Ascending aorta (tissue), 2 donors: ENCODE measurements around the gene DDT. TPM values are rescaled to one million over a fixed set of nuclear protein-coding genes. Genes with fewer than 3 reads are reported as not detected.
"Not testable (repeated sequence)": the region's sequence is repeated elsewhere in the genome, so short reads cannot be mapped to it uniquely, and the experiment has no call there.

Source experiments
- DNase-seq, 2 donors: peaks; one replicate each; pipeline ENCODE4 v3.0.0-alpha.2; 2019; ENCODE audit warnings: low spot score in 2 of 2
- H3K27ac ChIP-seq, 2 donors: fragments of 200-600 bp; sonication (generic); one replicate each; pipeline ENCODE4 v1.5.1; 2016 to 2017; ENCODE audit warnings: mild to moderate bottlenecking in 1 of 2
- H3K27me3 ChIP-seq: fragments of 200-600 bp; sonication (generic); one replicate; pipeline ENCODE4 v1.5.1; 2017
- H3K36me3 ChIP-seq, 2 donors: fragments of 200-600 bp; sonication (generic); one replicate each; pipeline ENCODE4 v1.5.1; 2016
- H3K4me1 ChIP-seq, 2 donors: fragments of 200-600 bp; sonication (generic); one replicate each; pipeline ENCODE4 v1.5.1; 2016 to 2017; ENCODE audit warnings: mild to moderate bottlenecking in 1 of 2
- H3K4me3 ChIP-seq, 2 donors: fragments of 200-600 bp; sonication (generic); one replicate each; pipeline ENCODE4 v1.5.1; 2016 to 2017; ENCODE audit warnings: mild to moderate bottlenecking in 1 of 2
- H3K9me3 ChIP-seq, 2 donors: fragments of 200-600 bp; sonication (generic); one replicate each; pipeline ENCODE4 v1.5.1; 2016
- intact Hi-C: fragments of 100-400 bp; cut with DNase I; formaldehyde crosslinking; loops from one replicate; pipeline ENCODE4 v1.15.1; 2023
- total RNA-seq: library from RNA; depleted of rRNA; stranded (reverse); fragments of >200 nt; gene quantifications from one replicate; pipeline ENCODE4 v1.1.0, GENCODE V29; 2016
- TF ChIP-seq, protein P1 (sequence below), 3 experiments: fragments of 200-600 bp in 2 of 3; fragments of 450-650 bp in 1 of 3; sonication (generic) in 2 of 3; IDR thresholded peaks; one replicate each; pipeline ENCODE4 v1.5.1; 2016 to 2019; ENCODE audit warnings: antibody characterized with exemption in 3 of 3, mild to moderate bottlenecking in 1 of 3, moderate library complexity in 1 of 3

DDT gene
- total RNA-seq, 1 donor from 2014 or later = 275 TPM

DNA sequence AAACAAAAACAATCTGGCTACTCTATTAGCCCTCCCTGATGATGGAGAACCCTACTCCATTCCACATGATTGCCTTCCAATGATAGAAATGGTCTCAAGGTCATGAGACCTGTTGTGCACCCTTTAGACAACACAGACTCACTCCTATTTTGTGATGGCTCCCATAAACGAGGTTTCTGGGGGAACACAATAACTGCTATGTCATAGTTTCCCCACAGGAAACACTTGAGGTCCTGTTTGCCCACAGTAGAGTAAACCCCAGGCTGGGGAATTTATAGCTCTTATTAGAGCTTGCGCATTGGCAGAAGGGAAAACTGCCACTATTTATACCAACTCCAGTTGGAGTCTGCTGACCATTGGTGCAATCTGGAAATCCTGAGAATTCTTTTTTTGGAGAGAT lies 51.3 kb downstream of the DDT start:
- H3K27ac ChIP-seq = no peak overlapping the region
- peaks cover 0 to 44% of the 10 kb centered on the region in 2 donors for H3K36me3 ChIP-seq
- no peaks in the 10 kb centered on the region for H3K4me1 ChIP-seq
- TF ChIP-seq, protein P1, sequence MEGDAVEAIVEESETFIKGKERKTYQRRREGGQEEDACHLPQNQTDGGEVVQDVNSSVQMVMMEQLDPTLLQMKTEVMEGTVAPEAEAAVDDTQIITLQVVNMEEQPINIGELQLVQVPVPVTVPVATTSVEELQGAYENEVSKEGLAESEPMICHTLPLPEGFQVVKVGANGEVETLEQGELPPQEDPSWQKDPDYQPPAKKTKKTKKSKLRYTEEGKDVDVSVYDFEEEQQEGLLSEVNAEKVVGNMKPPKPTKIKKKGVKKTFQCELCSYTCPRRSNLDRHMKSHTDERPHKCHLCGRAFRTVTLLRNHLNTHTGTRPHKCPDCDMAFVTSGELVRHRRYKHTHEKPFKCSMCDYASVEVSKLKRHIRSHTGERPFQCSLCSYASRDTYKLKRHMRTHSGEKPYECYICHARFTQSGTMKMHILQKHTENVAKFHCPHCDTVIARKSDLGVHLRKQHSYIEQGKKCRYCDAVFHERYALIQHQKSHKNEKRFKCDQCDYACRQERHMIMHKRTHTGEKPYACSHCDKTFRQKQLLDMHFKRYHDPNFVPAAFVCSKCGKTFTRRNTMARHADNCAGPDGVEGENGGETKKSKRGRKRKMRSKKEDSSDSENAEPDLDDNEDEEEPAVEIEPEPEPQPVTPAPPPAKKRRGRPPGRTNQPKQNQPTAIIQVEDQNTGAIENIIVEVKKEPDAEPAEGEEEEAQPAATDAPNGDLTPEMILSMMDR (IDR thresholded peaks at IDR 0.05) = no peak
- no peak for DNase-seq
- no peak overlapping the region for H3K4me3 ChIP-seq
- H3K9me3 ChIP-seq = no peaks in the 10 kb centered on the region
- no peaks in the 10 kb centered on the region for H3K27me3 ChIP-seq
- intact Hi-C loops = no loop called here

DNA sequence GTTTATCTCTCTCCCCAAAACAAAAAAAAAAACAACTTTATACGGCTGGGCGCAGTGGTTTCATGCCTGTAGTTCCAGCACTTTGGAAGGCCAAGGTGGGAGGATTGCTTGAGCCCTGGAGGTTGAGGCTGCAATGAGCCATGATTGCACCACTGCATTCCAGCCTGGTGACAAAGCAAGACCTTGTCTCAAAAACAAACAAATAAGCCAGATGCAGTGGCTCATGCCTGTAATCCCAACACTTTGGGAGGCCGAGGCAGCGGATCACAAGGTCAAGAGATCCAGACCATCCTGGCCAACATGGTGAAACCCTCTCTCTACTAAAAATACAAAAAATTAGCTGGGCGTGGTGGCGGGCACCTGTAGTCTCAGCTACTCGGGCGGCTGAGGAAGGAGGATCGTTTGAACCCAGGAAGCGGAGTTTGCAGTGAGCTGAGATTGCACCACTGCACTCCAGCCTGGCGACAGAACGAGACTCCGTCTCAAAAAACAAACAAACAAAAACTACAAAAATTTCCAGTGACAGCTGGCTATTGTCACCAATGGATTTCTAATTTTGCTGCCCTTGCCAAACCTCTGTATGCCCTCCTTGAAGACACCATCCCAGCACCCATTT lies 52.5 kb downstream of the DDT start:
- H3K27me3 ChIP-seq, H3K4me3 ChIP-seq, H3K4me1 ChIP-seq, H3K9me3 ChIP-seq, DNase-seq, intact Hi-C loops, H3K27ac ChIP-seq: not testable (repeated sequence)
- H3K36me3 ChIP-seq = peaks cover 0 to 44% of the 10 kb centered on the region in 2 donors

Other genes with a start within 250 kb of the DDT start
- gene ZNF70, start 223.3 kb downstream of the DDT start, total RNA-seq = 5.2 TPM
- gene VPREB3, start 220.0 kb downstream of the DDT start, total RNA-seq = not detected
- not detected for gene C22orf15, start 211.5 kb downstream of the DDT start, total RNA-seq
- 2.0 TPM for gene CHCHD10, start 206.5 kb downstream of the DDT start, total RNA-seq
- 7.6 TPM for gene MMP11, start 201.6 kb downstream of the DDT start, total RNA-seq
- 22.1 TPM for gene SMARCB1, start 187.5 kb downstream of the DDT start, total RNA-seq
- gene DERL3, start 135.4 kb downstream of the DDT start, total RNA-seq = 7.5 TPM
- gene SLC2A11, start 116.6 kb downstream of the DDT start, total RNA-seq = not detected
- 527 TPM for gene MIF, start 80.1 kb downstream of the DDT start, total RNA-seq
- gene GSTT2B, start 13.2 kb downstream of the DDT start, total RNA-seq = not detected
- gene DDTL, start 7.6 kb downstream of the DDT start, total RNA-seq = not detected
- gene GSTT2, start 5.7 kb upstream of the DDT start, total RNA-seq = not detected
- gene GSTT4, start 31.0 kb upstream of the DDT start, total RNA-seq = not detected
- 113 TPM for gene CABIN1, start 36.9 kb upstream of the DDT start, total RNA-seq
- 51.0 TPM for gene SUSD2, start 207.0 kb upstream of the DDT start, total RNA-seq